Esophagus muscularis mucosa (tissue), 4 donors: ENCODE data around the gene SNTB2. TPM values are rescaled to one million over a fixed set of nuclear protein-coding genes. Genes with fewer than 3 reads are reported as not detected.

Source experiments
- DNase-seq: peaks from one replicate; pipeline ENCODE4 v3.0.0-alpha.2; 2017; ENCODE audit errors: extremely low spot score
- H3K27ac ChIP-seq, 4 donors: fragments of 200-600 bp; sonication (generic); replicated peaks in 1 of 4; 1 replicate in 3 of 4; 2 replicates in 1 of 4; pipeline ENCODE4 v1.5.1; 2016 to 2019; ENCODE audit warnings: mild to moderate bottlenecking in 1 of 4
- H3K27me3 ChIP-seq, 4 donors: fragments of 200-600 bp; sonication (generic); one replicate each; pipeline versions ENCODE4 v1.5.1 to v1.6.0; 2016 to 2019
- H3K36me3 ChIP-seq, 4 donors: fragments of 200-600 bp; sonication (generic); one replicate each; pipeline ENCODE4 v1.5.1; 2016 to 2019
- H3K4me1 ChIP-seq, 4 donors: fragments of 200-600 bp; sonication (generic); one replicate each; pipeline ENCODE4 v1.5.1; 2016 to 2019
- H3K4me3 ChIP-seq, 4 donors: fragments of 200-600 bp; sonication (generic); 1 replicate in 2 of 4; 2 replicates in 2 of 4; pipeline ENCODE4 v1.5.1; 2016 to 2019; ENCODE audit warnings: mild to moderate bottlenecking in 4 of 4, moderate library complexity in 1 of 4
- H3K9me3 ChIP-seq, 4 donors: fragments of 200-600 bp; sonication (generic); 1 replicate in 3 of 4; 2 replicates in 1 of 4; pipeline ENCODE4 v1.5.1; 2016 to 2019
- CTCF ChIP-seq, 3 experiments: fragments of 200-600 bp in 2 of 3; fragments of 450-650 bp in 1 of 3; sonication (generic) in 2 of 3; IDR thresholded peaks; one replicate each; pipeline ENCODE4 v1.5.1; 2017 to 2019; ENCODE audit warnings: antibody characterized with exemption in 3 of 3, mild to moderate bottlenecking in 2 of 3, moderate library complexity in 1 of 3
- EP300 ChIP-seq: sonication (generic); formaldehyde crosslinking; IDR thresholded peaks from one replicate; pipeline ENCODE4 v1.6.1; 2017; ENCODE audit warnings: antibody characterized with exemption
- POLR2A ChIP-seq: fragments of 450-650 bp; IDR thresholded peaks from one replicate; pipeline ENCODE4 v1.6.1; 2017; ENCODE audit warnings: antibody characterized with exemption, moderate library complexity, mild to moderate bottlenecking, low read depth
- POLR2AphosphoS5 ChIP-seq, 2 donors: sonication (generic); formaldehyde crosslinking; IDR thresholded peaks; one replicate each; pipeline ENCODE4 v1.6.1; 2017; ENCODE audit warnings: antibody characterized with exemption in 2 of 2
- WGBS: methylation state at CpG from one replicate; pipeline ENCODE4 v1.1.5; 2018; 5-methylcytosine and 5-hydroxymethylcytosine counted together
- intact Hi-C: fragments of 100-400 bp; cut with DNase I; formaldehyde crosslinking; loops from one replicate; pipeline ENCODE4 v1.15.1; 2023
- total RNA-seq, 4 donors: library from RNA; depleted of rRNA; stranded (reverse); fragments of >200 nt; gene quantifications; one replicate each; pipeline versions ENCODE4 v1.1.0 to v1.2.1, GENCODE V29; 2016

SNTB2 gene
- total RNA-seq, 4 donors from 2014 or later: 36.1 to 73.4 (median 54.8) TPM

DNA sequence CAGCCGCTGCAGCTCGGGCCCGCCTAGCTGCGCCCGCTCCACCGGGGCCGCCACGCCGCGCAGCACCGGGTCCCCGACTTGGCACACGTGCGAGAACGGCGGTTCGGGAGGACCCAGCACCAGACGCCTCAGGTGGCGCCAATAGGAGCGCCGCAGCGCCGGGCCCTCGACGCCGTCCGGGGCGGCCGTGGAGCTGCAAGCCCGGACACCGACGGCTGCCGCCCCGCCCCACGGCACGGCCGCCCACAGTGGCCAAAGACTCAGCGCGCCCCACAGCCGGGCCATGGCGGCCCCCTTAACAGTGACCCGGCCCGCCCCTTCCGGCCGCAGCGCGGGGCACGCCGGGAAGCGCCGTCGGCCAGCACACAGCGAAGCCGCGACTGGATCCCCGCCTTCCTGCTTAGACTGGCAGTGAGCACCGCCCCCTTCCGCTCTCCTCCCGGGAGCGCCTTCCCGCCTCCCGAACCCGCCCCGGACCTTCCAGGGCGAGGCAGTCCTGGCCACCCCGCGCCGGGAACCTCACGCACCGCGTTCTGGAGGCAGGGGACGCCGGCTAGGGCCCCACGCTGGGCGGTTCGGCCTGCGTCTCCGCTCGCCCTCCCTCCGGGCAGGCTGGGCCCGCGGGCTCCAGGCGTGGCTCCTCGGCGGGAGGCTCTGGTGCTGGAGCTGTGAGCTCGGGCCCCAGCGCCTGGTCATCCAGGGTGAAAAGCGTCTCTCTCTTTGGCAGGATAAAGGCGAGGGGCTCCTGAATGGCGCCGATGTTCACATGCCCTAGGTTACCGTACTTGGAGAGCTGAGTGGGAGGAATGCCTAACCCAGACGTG is 143.5 kb downstream of the SNTB2 start, which contains the start of gene PDF:
Gene PDF (minus strand): TSS at position 303 of the 824 bp plus-strand sequence. CDS start 18 bp downstream, at position 285.
- 0% methylated on average over 28 of the region's 93 CpGs for WGBS
- H3K36me3 ChIP-seq: peaks cover 36 to 71% (median 63%) of the 10 kb centered on the region in 4 donors
- H3K4me3 ChIP-seq: peak within 1 kb of the TSS; percentile 72 to 97 (median 84)
- H3K9me3 ChIP-seq: no peaks in the 10 kb centered on the region
- intact Hi-C loops: no loop called here
- H3K27ac ChIP-seq: peak within 1 kb of the TSS; percentile 79 to 94 (median 92)
- H3K27me3 ChIP-seq: no peaks in the 10 kb centered on the region
- peaks cover 36 to 70% (median 58%) of the 10 kb centered on the region in 4 donors for H3K4me1 ChIP-seq
- DNase-seq: peak; percentile 98
- no peak for TF ChIP-seq EP300
- TF ChIP-seq POLR2AphosphoS5 (IDR thresholded peaks at IDR 0.05): peak; percentile 95
- TF ChIP-seq CTCF (IDR thresholded peaks at IDR 0.05): peak in 1 of 3 experiments; percentile 34
- TF ChIP-seq POLR2A: peak; percentile 42

GRCh38 chr16:69334696-69335095 is 147.7 kb downstream of the SNTB2 start:
- Histone ChIP-seq H3K36me3 (peaks cover 30 to 56% (median 51%) of the 10 kb centered on the region in 4 donors), H3K9me3 (no peaks in the 10 kb centered on the region), H3K4me1 (peaks cover 22 to 53% (median 40%) of the 10 kb centered on the region in 4 donors), H3K27me3 (no peaks in the 10 kb centered on the region), H3K27ac (no peak overlapping the region), H3K4me3 (no peak overlapping the region)
- TF ChIP-seq POLR2A (no peak), EP300 (no peak)
- WGBS: 93% methylated on average over 9 of the region's 9 CpGs
- DNase-seq: no peak
- intact Hi-C loops: no loop called here

DNA sequence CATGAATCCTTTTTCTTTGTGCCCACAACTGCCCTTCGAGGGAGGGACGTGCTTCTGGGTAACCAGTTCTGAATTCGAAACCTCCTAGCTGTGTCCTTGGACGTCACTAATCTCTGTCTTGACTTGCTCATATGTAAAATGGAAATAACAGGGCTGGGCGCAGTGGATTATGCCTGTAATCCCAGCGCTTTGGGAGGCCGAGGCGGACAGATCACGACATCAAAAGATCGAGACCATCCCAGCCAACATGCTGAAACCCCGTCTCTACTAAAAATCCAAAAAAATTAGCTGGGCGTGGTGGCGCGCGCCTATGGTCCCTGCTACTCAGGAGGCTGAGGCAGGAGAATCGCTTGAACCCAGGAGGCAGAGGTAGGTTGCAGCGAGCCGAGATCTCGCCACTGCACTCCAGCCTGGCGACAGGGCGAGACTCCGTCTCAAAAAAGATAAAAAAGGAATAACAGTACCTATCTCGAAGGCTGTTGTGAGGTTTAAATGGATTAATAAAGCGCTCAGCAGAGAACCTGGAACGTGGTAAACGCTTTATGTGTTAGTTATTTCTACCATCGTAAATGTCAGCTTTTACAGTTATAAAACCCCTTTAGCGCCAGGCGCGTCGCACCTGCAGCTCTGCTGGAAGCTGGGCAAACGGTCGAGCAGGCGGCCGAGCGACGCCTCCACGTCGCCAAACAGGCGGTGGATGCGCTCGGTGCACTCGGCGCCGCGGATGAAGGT is 151.8 kb downstream of the SNTB2 start:
- Histone ChIP-seq H3K4me3 (peak overlapping the region; percentile 72 to 84 (median 82)), H3K36me3 (peaks cover 24 to 64% (median 49%) of the 10 kb centered on the region in 4 donors), H3K27ac (peak overlapping the region; percentile 85 to 92 (median 86)), H3K27me3 (no peaks in the 10 kb centered on the region), H3K9me3 (no peaks in the 10 kb centered on the region), H3K4me1 (peaks cover 25 to 51% (median 38%) of the 10 kb centered on the region in 4 donors)
- 23% methylated on average over 45 of the region's 46 CpGs for WGBS
- intact Hi-C loops: no loop called here
- TF ChIP-seq EP300: no peak
- TF ChIP-seq POLR2A: no peak
- no peak for TF ChIP-seq CTCF (IDR thresholded peaks at IDR 0.05)
- TF ChIP-seq POLR2AphosphoS5 (IDR thresholded peaks at IDR 0.05): no peak
- no peak for DNase-seq

- WGBS: under 1% methylated on average over 31 of the region's 77 CpGs
- intact Hi-C loops: no loop called here
- H3K36me3 ChIP-seq: peaks cover 16 to 63% (median 46%) of the 10 kb centered on the region in 4 donors
- DNase-seq: peak; percentile 98
- H3K27ac ChIP-seq: peak within 1 kb of the TSS; percentile 85 to 92 (median 86)
- H3K9me3 ChIP-seq: no peaks in the 10 kb centered on the region
- H3K27me3 ChIP-seq: no peaks in the 10 kb centered on the region
- peak within 1 kb of the TSS; percentile 72 to 84 (median 82) for H3K4me3 ChIP-seq
- H3K4me1 ChIP-seq: peaks cover 25 to 47% (median 37%) of the 10 kb centered on the region in 4 donors
- TF ChIP-seq CTCF (IDR thresholded peaks at IDR 0.05) (peak; percentile 79 to 87 (median 80)), POLR2A (no peak), EP300 (no peak), POLR2AphosphoS5 (IDR thresholded peaks at IDR 0.05) (peak; percentile 81 to 89)
Observed at GRCh38 chr16:69339289-69340094, 152.5 kb downstream of the SNTB2 start, which contains the start of the genes COG8 and NIP7. Gene COG8, minus strand, starts transcription at chr16:69339564. Its CDS starts 12 bp downstream, at chr16:69339552. Gene NIP7, plus strand, starts transcription at chr16:69339772. Its CDS starts 58 bp downstream, at chr16:69339830.
